ENCODE results near the gene ATP8A2. TPM values are rescaled to one million over a fixed set of nuclear protein-coding genes. Genes with fewer than 3 reads are reported as not detected.

ATP8A2 gene
- total and polyA plus RNA-seq, 2 of the 8 experiments (the other 6 are each of a cell fraction or from before 2014, with no cell fraction given) = 2.4 to 8.3 TPM

DNA sequence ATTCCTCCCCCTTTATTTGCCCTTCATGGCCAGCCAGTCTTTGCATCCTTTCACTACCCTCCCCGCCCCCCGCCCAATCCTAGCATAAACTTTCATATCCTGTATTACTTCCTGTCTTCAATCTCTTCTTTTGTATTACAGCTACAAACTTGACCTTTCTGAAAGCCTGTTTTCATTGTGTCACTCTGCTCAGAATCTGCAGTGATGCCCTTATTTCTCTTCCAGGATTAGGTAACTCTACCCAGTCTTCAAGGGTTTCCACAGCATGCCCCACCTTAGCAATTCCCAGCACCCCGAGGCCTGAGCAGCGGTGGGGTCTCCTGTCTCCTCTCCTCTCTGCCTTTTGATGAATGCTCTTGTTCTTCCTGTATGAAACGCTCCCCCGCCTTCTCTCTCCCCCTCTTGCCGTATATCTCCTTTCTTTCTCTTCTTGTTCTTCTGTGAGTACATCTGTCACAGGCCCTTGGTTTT is 534.5 kb downstream of the ATP8A2 start (continued):
- TF ChIP-seq, protein P1, sequence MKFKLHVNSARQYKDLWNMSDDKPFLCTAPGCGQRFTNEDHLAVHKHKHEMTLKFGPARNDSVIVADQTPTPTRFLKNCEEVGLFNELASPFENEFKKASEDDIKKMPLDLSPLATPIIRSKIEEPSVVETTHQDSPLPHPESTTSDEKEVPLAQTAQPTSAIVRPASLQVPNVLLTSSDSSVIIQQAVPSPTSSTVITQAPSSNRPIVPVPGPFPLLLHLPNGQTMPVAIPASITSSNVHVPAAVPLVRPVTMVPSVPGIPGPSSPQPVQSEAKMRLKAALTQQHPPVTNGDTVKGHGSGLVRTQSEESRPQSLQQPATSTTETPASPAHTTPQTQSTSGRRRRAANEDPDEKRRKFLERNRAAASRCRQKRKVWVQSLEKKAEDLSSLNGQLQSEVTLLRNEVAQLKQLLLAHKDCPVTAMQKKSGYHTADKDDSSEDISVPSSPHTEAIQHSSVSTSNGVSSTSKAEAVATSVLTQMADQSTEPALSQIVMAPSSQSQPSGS (IDR thresholded peaks at IDR 0.05; ENCODE audit: low read length) = no peak
- TF ChIP-seq SP4 (IDR thresholded peaks at IDR 0.05; ENCODE audit: low read length) (no peak), POLR2A (IDR thresholded peaks at IDR 0.05; ENCODE audit: control extremely low read depth in 1 of 2, low read depth in 2 of 2, low read length in 2 of 2) (no peak)

All from H1 (cell line).